Lower leg skin (tissue), 4 donors: ENCODE results near the gene MAPK13. TPM values are rescaled to one million over a fixed set of nuclear protein-coding genes. Genes with fewer than 3 reads are reported as not detected.
"Not testable (repeated sequence)": the region's sequence is repeated elsewhere in the genome, so short reads cannot be mapped to it uniquely, and the experiment has no call there.

Experiments
- DNase-seq, 2 donors: peaks; one replicate each; pipeline ENCODE4 v3.0.0-alpha.2; 2019; ENCODE audit warnings: low spot score in 2 of 2
- H3K4me3 ChIP-seq: fragments of 200-600 bp; sonication (generic); 2 replicates; pipeline ENCODE4 v1.5.1; 2017; ENCODE audit warnings: mild to moderate bottlenecking, low read depth; ENCODE audit not compliant: poor library complexity, severe bottlenecking
- CTCF ChIP-seq, 3 donors: fragments of 450-650 bp; IDR thresholded peaks; one replicate each; pipeline ENCODE4 v1.5.1; 2016; ENCODE audit warnings: antibody characterized with exemption in 3 of 3, mild to moderate bottlenecking in 3 of 3, moderate library complexity in 2 of 3
- POLR2A ChIP-seq, 2 donors: fragments of 450-650 bp; IDR thresholded peaks; one replicate each; pipeline ENCODE4 v1.6.1; 2016 to 2017; ENCODE audit warnings: antibody characterized with exemption in 2 of 2, mild to moderate bottlenecking in 1 of 2, moderate library complexity in 1 of 2
- WGBS, 2 donors: methylation state at CpG; one replicate each; pipeline ENCODE4 v1.1.5; 2018; 5-methylcytosine and 5-hydroxymethylcytosine counted together
- intact Hi-C: fragments of 100-400 bp; cut with DNase I; formaldehyde crosslinking; loops from one replicate; pipeline ENCODE4 v1.15.0; 2023; ENCODE audit warnings: low total_unique reads
- total RNA-seq, 4 donors: library from RNA; depleted of rRNA; stranded (reverse); fragments of >200 nt; gene quantifications; one replicate each; pipeline ENCODE4 v1.1.0, GENCODE V29; 2016

MAPK13 gene
- total RNA-seq = 100 to 1,000 TPM in 3 of 4 donors, 10 to 100 TPM in 1; 94.4 to 125 (median 116) TPM

GRCh38 chr6:36129941-36130666 is at the start of gene MAPK13:
Gene MAPK13 (plus strand): TSS chr6:36130513. CDS start chr6:36130583, 70 bp downstream.
- peak in 1 of 2 donors; percentile 87 for DNase-seq
- intact Hi-C loops = loop anchor here (10.0 kb wide), 1 partner anchor 65 kb away; the partner anchor contains the start of gene BRPF3
- TF ChIP-seq POLR2A (IDR thresholded peaks at IDR 0.05) (no peak), CTCF (IDR thresholded peaks at IDR 0.05) (no peak)
- peak within 1 kb of the TSS; percentile 8 for H3K4me3 ChIP-seq
- WGBS, 2 donors = 5 to 14% methylated on average over 5 to 22 of the region's 59 CpGs

- intact Hi-C loops = no loop called here
- WGBS, 2 donors = 96 to 100% methylated on average over 1 of the region's 1 CpG
- no peak for TF ChIP-seq CTCF (IDR thresholded peaks at IDR 0.05)
- TF ChIP-seq POLR2A (IDR thresholded peaks at IDR 0.05) = no peak
- no peak overlapping the region for H3K4me3 ChIP-seq
- DNase-seq = no peak
Observed at GRCh38 chr6:36082318-36082717, 48.0 kb upstream of the MAPK13 start.

- WGBS, 2 donors = 96 to 97% methylated on average over 3 of the region's 3 CpGs
- intact Hi-C loops = no loop called here
- no peak overlapping the region for H3K4me3 ChIP-seq
- TF ChIP-seq CTCF (IDR thresholded peaks at IDR 0.05) (no peak), POLR2A (IDR thresholded peaks at IDR 0.05) (no peak)
- DNase-seq = no peak
Observed at GRCh38 chr6:36083446-36083845, 46.9 kb upstream of the MAPK13 start.

- WGBS, 2 donors = 73 to 78% methylated on average over 5 of the region's 5 CpGs
- H3K4me3 ChIP-seq, intact Hi-C loops, DNase-seq: not testable (repeated sequence)
Observed at GRCh38 chr6:36088204-36088603, 42.1 kb upstream of the MAPK13 start.

GRCh38 chr6:36089048-36089447 is 41.3 kb upstream of the MAPK13 start:
- intact Hi-C loops = no loop called here
- DNase-seq = no peak
- WGBS, 2 donors = 92 to 93% methylated on average over 5 of the region's 5 CpGs

More at GRCh38 chr6:36089048-36089447, 41.3 kb upstream of the MAPK13 start:
- TF ChIP-seq CTCF (IDR thresholded peaks at IDR 0.05) (no peak), POLR2A (IDR thresholded peaks at IDR 0.05) (no peak)
- no peak overlapping the region for H3K4me3 ChIP-seq
